ENCODE measurements around the gene MYBBP1A. TPM values are rescaled to one million over a fixed set of nuclear protein-coding genes. Genes with fewer than 3 reads are reported as not detected.
"Not testable (repeated sequence)": the region's sequence is repeated elsewhere in the genome, so short reads cannot be mapped to it uniquely, and the experiment has no call there.

The MYBBP1A gene
- total RNA-seq, 1 donor from 2014 or later, result 92.0 TPM

- no peak for DNase-seq (ENCODE audit: low read depth)
- TF ChIP-seq CTCF (IDR thresholded peaks at IDR 0.05; ENCODE audit: insufficient read depth, low read length, poor library complexity, severe bottlenecking), result no peak
- no peak overlapping the region for H3K4me3 ChIP-seq (ENCODE audit: low read depth, low read length)
- H3K36me3 ChIP-seq (ENCODE audit: control insufficient read depth, insufficient read depth, low read length), result no peaks in the 10 kb centered on the region
- H3K27me3 ChIP-seq (ENCODE audit: control insufficient read depth, insufficient read depth, low read length), result peaks cover 20% of the 10 kb centered on the region
These were observed 45.4 kb upstream of the MYBBP1A start for GRCh38 chr17:4600563-4600962.

- peak; percentile 41 for DNase-seq (ENCODE audit: low read depth)
- no peaks in the 10 kb centered on the region for H3K36me3 ChIP-seq (ENCODE audit: control insufficient read depth, insufficient read depth, low read length)
- peaks cover 25% of the 10 kb centered on the region for H3K27me3 ChIP-seq (ENCODE audit: control insufficient read depth, insufficient read depth, low read length)
- H3K4me3 ChIP-seq (ENCODE audit: low read depth, low read length), result no peak overlapping the region
- no peak for TF ChIP-seq CTCF (IDR thresholded peaks at IDR 0.05; ENCODE audit: insufficient read depth, low read length, poor library complexity, severe bottlenecking)
These were observed 44.5 kb upstream of the MYBBP1A start for GRCh38 chr17:4599505-4600281.

GRCh38 chr17:4598776-4599504 lies 43.8 kb upstream of the MYBBP1A start:
- DNase-seq (ENCODE audit: low read depth), result no peak
- H3K36me3 ChIP-seq (ENCODE audit: control insufficient read depth, insufficient read depth, low read length), result no peaks in the 10 kb centered on the region
- H3K27me3 ChIP-seq (ENCODE audit: control insufficient read depth, insufficient read depth, low read length), result peaks cover 25% of the 10 kb centered on the region
- no peak overlapping the region for H3K4me3 ChIP-seq (ENCODE audit: low read depth, low read length)
- TF ChIP-seq CTCF (IDR thresholded peaks at IDR 0.05; ENCODE audit: insufficient read depth, low read length, poor library complexity, severe bottlenecking), result no peak

GRCh38 chr17:4597975-4598374 lies 42.8 kb upstream of the MYBBP1A start:
- Histone ChIP-seq H3K36me3 (ENCODE audit: control insufficient read depth, insufficient read depth, low read length) (no peaks in the 10 kb centered on the region), H3K27me3 (ENCODE audit: control insufficient read depth, insufficient read depth, low read length) (peaks cover 25% of the 10 kb centered on the region)
- no peak for TF ChIP-seq CTCF (IDR thresholded peaks at IDR 0.05; ENCODE audit: insufficient read depth, low read length, poor library complexity, severe bottlenecking)

GRCh38 chr17:4596636-4597380 lies 41.6 kb upstream of the MYBBP1A start:
- H3K4me3 ChIP-seq (ENCODE audit: low read depth, low read length), result no peak overlapping the region
- no peaks in the 10 kb centered on the region for H3K36me3 ChIP-seq (ENCODE audit: control insufficient read depth, insufficient read depth, low read length)
- DNase-seq (ENCODE audit: low read depth), result no peak
- H3K27me3 ChIP-seq (ENCODE audit: control insufficient read depth, insufficient read depth, low read length), result peaks cover 25% of the 10 kb centered on the region
- no peak for TF ChIP-seq CTCF (IDR thresholded peaks at IDR 0.05; ENCODE audit: insufficient read depth, low read length, poor library complexity, severe bottlenecking)

More at GRCh38 chr17:4597975-4598374, 42.8 kb upstream of the MYBBP1A start:
- no peak for DNase-seq (ENCODE audit: low read depth)
- H3K4me3 ChIP-seq (ENCODE audit: low read depth, low read length), result no peak overlapping the region

- not testable (repeated sequence) for H3K4me3 ChIP-seq (ENCODE audit: low read depth, low read length); DNase-seq (ENCODE audit: low read depth); H3K36me3 ChIP-seq (ENCODE audit: control insufficient read depth, insufficient read depth, low read length)
- H3K27me3 ChIP-seq (ENCODE audit: control insufficient read depth, insufficient read depth, low read length), result peaks cover 25% of the 10 kb centered on the region
These were observed 40.6 kb upstream of the MYBBP1A start for GRCh38 chr17:4595685-4596342.
